GM12891 (cell line): ENCODE results near the gene PHLDB3.

Experiments used
- PAX5 ChIP-seq: IDR thresholded peaks from 2 replicates; pipeline ENCODE4 v1.6.1; 2011; ENCODE audit warnings: low read length, moderate library complexity, mild to moderate bottlenecking; ENCODE audit not compliant: insufficient read depth, severe bottlenecking
- POLR2A ChIP-seq: IDR thresholded peaks from 2 replicates; pipeline ENCODE4 v1.6.1; 2011; ENCODE audit warnings: low read depth, low read length, control low read depth
- POLR2AphosphoS5 ChIP-seq: IDR thresholded peaks from 2 replicates; pipeline ENCODE4 v1.6.1; 2011; ENCODE audit warnings: low read depth, low read length, control low read depth
- POU2F2 ChIP-seq: IDR thresholded peaks from 2 replicates; pipeline ENCODE4 v1.6.1; 2011; ENCODE audit warnings: low read depth, mild to moderate bottlenecking, control low read depth, low read length, moderate library complexity
- SPI1 ChIP-seq: IDR thresholded peaks from 2 replicates; pipeline ENCODE4 v1.6.1; 2011; ENCODE audit warnings: low read depth, low read length, control low read depth
- TAF1 ChIP-seq: IDR thresholded peaks from 2 replicates; pipeline ENCODE4 v1.6.1; 2011; ENCODE audit warnings: low read depth, low read length, control low read depth

DNA sequence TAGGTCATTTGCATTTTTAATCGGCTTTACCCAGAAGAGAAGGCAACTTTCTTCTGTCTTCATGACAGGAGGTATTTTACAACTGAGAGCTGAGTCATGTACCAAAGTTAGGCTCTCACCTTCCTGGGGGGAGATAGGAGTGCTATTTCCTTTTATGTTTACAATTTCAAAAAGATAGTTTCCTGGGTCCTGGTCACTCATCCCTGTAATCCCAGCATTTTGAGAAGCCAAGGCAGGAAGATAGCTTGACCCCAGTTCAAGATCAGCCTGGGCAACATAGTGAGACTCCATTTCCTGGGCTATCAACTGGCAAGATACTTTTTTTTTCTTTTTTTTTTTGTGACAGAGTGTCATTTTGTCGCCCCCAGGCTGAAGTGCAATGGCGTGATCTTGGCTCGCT, 46.7 kb downstream of the PHLDB3 start:
- TF ChIP-seq POLR2A (no peak), POLR2AphosphoS5 (no peak), SPI1 (no peak), TAF1 (no peak), PAX5 (no peak), POU2F2 (no peak)
